HepG2 (cell line): Measurements from ENCODE around the gene SAMM50. TPM values are rescaled to one million over a fixed set of nuclear protein-coding genes. Genes with fewer than 3 reads are reported as not detected.

Experiments
- ATAC-seq: fragments of 200-7000 bp; cut with Tn5 transposase; 3 replicates; pipeline ENCODE4 v1.9.1; 2020; ENCODE audit warnings: mild to moderate bottlenecking, moderate library complexity
- BruUV-seq: library from RNA; stranded (reverse); fragments of 400-500 nt; replicated peaks from 2 replicates; lab custom pipeline; 2021; lab: Mats Ljungman, UMichigan
- CTCF ChIA-PET: fragments of 300-600 bp; formaldehyde crosslinking; extraction: SDS; loops from one replicate; lab custom pipeline; 2021; ENCODE audit warnings: low total read pairs, inconsistent platforms, low intra/inter-chr PET ratio; lab: Yijun Ruan, JAX
- POLR2A ChIA-PET: fragments of 350-600 bp; sonication (Branson Sonifier 250); formaldehyde crosslinking; loops from one replicate; lab custom pipeline; 2020; ENCODE audit warnings: antibody characterized with exemption, inconsistent platforms; lab: Yijun Ruan, JAX
- DNase-seq: peaks from one replicate; pipeline ENCODE4 v3.0.0-alpha.2; 2015; ENCODE audit warnings: low spot score
- FAIRE-seq: peaks from 3 replicates; lab custom pipeline; 2011; peaks lifted over from hg19 to GRCh38; lab: Jason Lieb, UNC
- H2AFZ ChIP-seq: one replicate; pipeline ENCODE4 v1.6.1; 2011; ENCODE audit warnings: low read length, inconsistent platforms
- H3K27ac ChIP-seq: fragments of 300-600 bp; 3 replicates; pipeline ENCODE4 v1.8.0; 2011; ENCODE audit warnings: mixed run types, mild to moderate bottlenecking, mixed read lengths, low read length, inconsistent platforms; ENCODE audit not compliant: insufficient read depth; ENCODE audit errors: extremely low read length
- H3K27me3 ChIP-seq, 2 experiments: fragments of 200-600 bp in 1 of 2; 2 replicates in 1 of 2; 3 replicates in 1 of 2; pipeline versions ENCODE4 v1.6.0 to v1.8.0; 2011; ENCODE audit warnings: low read length in 2 of 2, mild to moderate bottlenecking in 2 of 2, moderate library complexity in 2 of 2, inconsistent platforms in 1 of 2; ENCODE audit not compliant: insufficient read depth in 2 of 2, control insufficient read depth in 1 of 2
- H3K36me3 ChIP-seq, 2 experiments: fragments of 200-600 bp in 1 of 2; replicated peaks in 1 of 2; 2 replicates in 1 of 2; 3 replicates in 1 of 2; pipeline versions ENCODE4 v1.5.1 to v1.8.0; 2011; ENCODE audit warnings: low read length in 2 of 2, inconsistent platforms in 1 of 2; ENCODE audit not compliant: insufficient read depth in 2 of 2, control insufficient read depth in 1 of 2
- H3K4me1 ChIP-seq: 2 replicates; pipeline ENCODE4 v1.5.1; 2012; ENCODE audit warnings: low read length, inconsistent platforms; ENCODE audit not compliant: insufficient read depth
- H3K4me2 ChIP-seq: 2 replicates; pipeline ENCODE4 v1.6.0; 2011; ENCODE audit warnings: low read depth, low read length, inconsistent platforms
- H3K4me3 ChIP-seq, 3 experiments: fragments of 200-600 bp in 1 of 3; sonication (generic), shearing (Covaris generic) in 1 of 3; replicated peaks in 1 of 3; 2 replicates each; pipeline ENCODE4 v1.5.1; 2011 to 2016; ENCODE audit warnings: low read length in 3 of 3, inconsistent platforms in 2 of 3, low read depth in 2 of 3, mild to moderate bottlenecking in 2 of 3, control low read depth in 1 of 3, mixed read lengths in 1 of 3; ENCODE audit not compliant: insufficient read depth in 1 of 3
- H3K79me2 ChIP-seq: one replicate; pipeline ENCODE4 v1.6.1; 2011; ENCODE audit warnings: low read length, inconsistent platforms; ENCODE audit not compliant: insufficient read depth
- H3K9ac ChIP-seq: 2 replicates; pipeline ENCODE4 v1.6.0; 2011; ENCODE audit warnings: mild to moderate bottlenecking, low read depth, low read length, inconsistent platforms; ENCODE audit not compliant: insufficient read depth
- H3K9me3 ChIP-seq: 2 replicates; pipeline ENCODE4 v1.5.1; 2012; ENCODE audit warnings: mild to moderate bottlenecking, low read length
- H4K20me1 ChIP-seq: 2 replicates; pipeline ENCODE4 v1.6.0; 2011; ENCODE audit warnings: inconsistent platforms, mild to moderate bottlenecking, low read length, moderate library complexity; ENCODE audit not compliant: insufficient read depth
- CCDC6 ChIP-seq: sonication (generic); formaldehyde crosslinking; IDR thresholded peaks from 2 replicates; pipeline ENCODE4 v1.8.1; 2022; ENCODE audit warnings: mild to moderate bottlenecking, missing genetic modification reagents, moderate library complexity
- ZBTB1 ChIP-seq: sonication (generic); formaldehyde crosslinking; IDR thresholded peaks from 2 replicates; pipeline ENCODE4 v1.4.0; 2020; ENCODE audit warnings: missing genetic modification reagents, borderline replicate concordance
- ZNF451 ChIP-seq: sonication (generic); formaldehyde crosslinking; IDR thresholded peaks from 2 replicates; pipeline ENCODE4 v1.5.0; 2020; ENCODE audit warnings: mild to moderate bottlenecking, missing genetic modification reagents
- WGBS: methylation state at CpG from one replicate; pipeline ENCODE4 v1.1.6; 2017; ENCODE audit warnings: low lambda C conversion rate; 5-methylcytosine and 5-hydroxymethylcytosine counted together
- in situ Hi-C: cut with HindIII; loops from 2 replicates; pipeline ENCODE4 v1.10.0; 2017; ENCODE audit warnings: low pct_unique_long_range_greater_than_20kb; ENCODE audit not compliant: extremely low pct_ligation_motif_present
- intact Hi-C: fragments of 100-400 bp; cut with micrococcal nuclease; formaldehyde crosslinking; loops from one replicate; pipeline ENCODE4 v1.10.0; 2022; ENCODE audit not compliant: unreplicated experiment
- polyA plus RNA-seq, 8 experiments: library from polyadenylated mRNA; depleted of rRNA in 3 of 8; stranded (reverse) in 7 of 8; unstranded in 1 of 8; fragments of >200 nt; fragmentation: Illumina TruSeq in 4 of 8; extraction: Trizol in 4 of 8; gene quantifications; 2 replicates each; pipeline versions ENCODE4 v1.2.1 to v1.2.3, GENCODE V29; 2011 to 2016; ENCODE audit warnings: low read depth in 4 of 8, missing spikeins in 1 of 8, mixed read lengths in 1 of 8; ENCODE audit not compliant: insufficient read depth in 1 of 8
- total RNA-seq, 5 experiments: library from RNA; depleted of rRNA; stranded (reverse); fragments of >200 nt; fragmentation: Illumina TruSeq; extraction: Trizol; gene quantifications; 2 replicates each; pipeline ENCODE4 v1.2.3, GENCODE V29; 2016; ENCODE audit warnings: low read depth in 1 of 5
- TF ChIP-seq, protein P1 (sequence below): sonication (generic); formaldehyde crosslinking; IDR thresholded peaks from 2 replicates; pipeline ENCODE4 v1.8.1; 2022; ENCODE audit warnings: low read depth, mild to moderate bottlenecking, missing genetic modification reagents

The SAMM50 gene
- total and polyA plus RNA-seq, 2 of the 13 experiments (the other 11 are each of a cell fraction or from before 2014, with no cell fraction given) = 34.7 to 63.4 TPM

DNA sequence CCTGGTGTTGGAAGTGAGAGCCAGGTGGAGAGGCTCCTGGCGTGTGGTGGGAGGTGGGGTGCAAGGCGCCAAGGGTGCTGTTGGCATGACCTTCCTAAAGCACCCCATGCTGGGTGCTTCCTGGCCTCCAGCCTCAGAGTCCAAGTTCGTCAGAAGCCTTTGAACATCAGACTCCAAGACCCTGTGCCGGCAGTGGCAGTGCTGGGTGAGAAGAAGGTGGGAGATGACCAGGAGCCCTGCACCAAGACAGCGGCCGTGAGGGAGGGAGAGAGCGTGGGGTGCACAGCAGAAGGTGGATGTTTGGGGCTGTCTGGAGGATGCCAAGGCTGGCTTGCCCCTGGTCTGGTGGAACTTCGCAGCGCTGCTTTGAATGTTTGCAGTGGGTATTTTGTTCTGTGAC, 39.2 kb downstream of the SAMM50 start:
- no peak overlapping the region for H3K4me2 ChIP-seq
- H3K79me2 ChIP-seq = no peaks in the 10 kb centered on the region
- TF ChIP-seq CCDC6 (CRISPR knock-in tag) = no peak
- no peak for TF ChIP-seq ZNF451 (CRISPR knock-in tag)
- no peak for TF ChIP-seq ZBTB1 (CRISPR knock-in tag)
- TF ChIP-seq, protein P1, sequence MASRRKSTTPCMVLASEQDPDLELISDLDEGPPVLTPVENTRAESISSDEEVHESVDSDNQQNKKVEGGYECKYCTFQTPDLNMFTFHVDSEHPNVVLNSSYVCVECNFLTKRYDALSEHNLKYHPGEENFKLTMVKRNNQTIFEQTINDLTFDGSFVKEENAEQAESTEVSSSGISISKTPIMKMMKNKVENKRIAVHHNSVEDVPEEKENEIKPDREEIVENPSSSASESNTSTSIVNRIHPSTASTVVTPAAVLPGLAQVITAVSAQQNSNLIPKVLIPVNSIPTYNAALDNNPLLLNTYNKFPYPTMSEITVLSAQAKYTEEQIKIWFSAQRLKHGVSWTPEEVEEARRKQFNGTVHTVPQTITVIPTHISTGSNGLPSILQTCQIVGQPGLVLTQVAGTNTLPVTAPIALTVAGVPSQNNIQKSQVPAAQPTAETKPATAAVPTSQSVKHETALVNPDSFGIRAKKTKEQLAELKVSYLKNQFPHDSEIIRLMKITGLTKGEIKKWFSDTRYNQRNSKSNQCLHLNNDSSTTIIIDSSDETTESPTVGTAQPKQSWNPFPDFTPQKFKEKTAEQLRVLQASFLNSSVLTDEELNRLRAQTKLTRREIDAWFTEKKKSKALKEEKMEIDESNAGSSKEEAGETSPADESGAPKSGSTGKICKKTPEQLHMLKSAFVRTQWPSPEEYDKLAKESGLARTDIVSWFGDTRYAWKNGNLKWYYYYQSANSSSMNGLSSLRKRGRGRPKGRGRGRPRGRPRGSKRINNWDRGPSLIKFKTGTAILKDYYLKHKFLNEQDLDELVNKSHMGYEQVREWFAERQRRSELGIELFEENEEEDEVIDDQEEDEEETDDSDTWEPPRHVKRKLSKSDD (CRISPR knock-in tag) = no peak
- no peaks in the 10 kb centered on the region for H3K9me3 ChIP-seq
- intact Hi-C loops (no loop called here), in situ Hi-C loops (loop anchor here (5.0 kb wide), 1 partner anchor 633 kb away; no protein-coding TSS in a partner anchor)
- FAIRE-seq (no peak), ATAC-seq (no peak), DNase-seq (no peak)
- H3K27ac ChIP-seq = no peak overlapping the region
- peaks cover 33 to 89% of the 10 kb centered on the region in 2 experiments for H3K36me3 ChIP-seq
- no peaks in the 10 kb centered on the region for H3K27me3 ChIP-seq
- H2AFZ ChIP-seq = no peak overlapping the region
- H3K4me1 ChIP-seq = peaks cover 10% of the 10 kb centered on the region
- H3K9ac ChIP-seq = no peak overlapping the region
- no peak overlapping the region for H3K4me3 ChIP-seq
- ChIA-PET POLR2A (no interaction called here), CTCF (interaction anchor here (1.7 to 2.2 kb wide), 3 partner anchors 87 to 632 kb away, joined by 8 to 27 read pairs (median 17); no protein-coding TSS in a partner anchor)
- H4K20me1 ChIP-seq = peaks cover 4% of the 10 kb centered on the region; the same call in 1 of the 2 replicates
- BruUV-seq = no TSS peak
- 98% methylated on average over 5 of the region's 9 CpGs for WGBS
